ENCODE data around the gene ZNF398. TPM values are rescaled to one million over a fixed set of nuclear protein-coding genes. Genes with fewer than 3 reads are reported as not detected.
A peak's percentile ranks its signal among the peaks of the same experiment; 100 is the strongest.

ZNF398 gene
- total RNA-seq, 1 experiment from 2014 or later = 9.1 TPM

- H3K9ac ChIP-seq (ENCODE audit: low read length) = peak overlapping the region; percentile 90
- ATAC-seq = no peak
- POLR2A ChIA-PET (ENCODE audit: unreplicated experiment) = interaction anchor here (0.5 to 1.6 kb wide), 3 partner anchors 54 to 90 kb away, joined by 4 to 6 read pairs (median 5); no protein-coding TSS in a partner anchor
Observed at GRCh38 chr7:149194799-149195179, 47.5 kb downstream of the ZNF398 start.

GRCh38 chr7:149195180-149196150 lies 48.2 kb downstream of the ZNF398 start, which contains the start of gene ZNF282:
Gene ZNF282 (plus strand): TSS chr7:149195546. CDS start chr7:149195590, 44 bp downstream.
- Histone ChIP-seq H3K4me2 (ENCODE audit: low read length) (peak within 1 kb of the TSS; percentile 92), H3K9me3 (ENCODE audit: low read length) (no peaks in the 10 kb centered on the region), H3K9ac (ENCODE audit: low read length) (peak within 1 kb of the TSS; percentile 90), H3K36me3 (ENCODE audit: low read depth, low read length) (peaks cover 9% of the 10 kb centered on the region; the same call in 1 of the 2 replicates), H3K4me1 (ENCODE audit: insufficient read depth, low read length) (peaks cover 37% of the 10 kb centered on the region), H3K27me3 (ENCODE audit: low read length) (no peaks in the 10 kb centered on the region), H4K20me1 (ENCODE audit: low read length) (no peaks in the 10 kb centered on the region), H3K27ac (ENCODE audit: low read length) (peak within 1 kb of the TSS; percentile 66), H2AFZ (ENCODE audit: low read length) (peak within 1 kb of the TSS; percentile 95), H3K9me2 (replicated peaks; ENCODE audit: low read length) (no peaks in the 10 kb centered on the region), H3F3A (ENCODE audit: low read length, unreplicated experiment) (no peaks in the 10 kb centered on the region), H3K4me3 (ENCODE audit: low read length) (peak within 1 kb of the TSS; percentile 92), H3K79me2 (ENCODE audit: low read length) (peaks cover 39% of the 10 kb centered on the region)
- POLR2A ChIA-PET (ENCODE audit: unreplicated experiment) = interaction anchor here (0.5 to 1.6 kb wide), 6 partner anchors 9 to 130 kb away, joined by 3 to 6 read pairs (median 4); no protein-coding TSS in a partner anchor
- peak; percentile 89 for ATAC-seq
- TF ChIP-seq EZH2 (IDR thresholded peaks at IDR 0.05; ENCODE audit: low read length, unreplicated experiment) (no peak), CTCF (conservative IDR thresholded peaks at IDR 0.05; ENCODE audit: low read depth, low read length) (peak; percentile 68)
- no TSS peak for BruUV-seq (replicated peaks)
- intact Hi-C loops (cut with micrococcal nuclease) = loop anchor here (2.0 to 10.0 kb wide), 2 partner anchors 47 to 209 kb away; no protein-coding TSS in a partner anchor
- peak; percentile 89 for DNase-seq
- CTCF ChIA-PET = interaction anchor here (0.5 to 1.6 kb wide), 12 partner anchors 30 to 217 kb away, joined by 3 to 5 read pairs (median 3); no protein-coding TSS in a partner anchor

More at GRCh38 chr7:149194799-149195179, 47.5 kb downstream of the ZNF398 start:
- H3K4me3 ChIP-seq (ENCODE audit: low read length) = peak overlapping the region; percentile 84
- H3K27ac ChIP-seq (ENCODE audit: low read length) = no peak overlapping the region
- H2AFZ ChIP-seq (ENCODE audit: low read length) = peak overlapping the region; percentile 95
- intact Hi-C loops (cut with micrococcal nuclease) = loop anchor here (2.0 to 10.0 kb wide), 2 partner anchors 46 to 210 kb away; no protein-coding TSS in a partner anchor
- H3K27me3 ChIP-seq (ENCODE audit: low read length) = no peaks in the 10 kb centered on the region
- no peaks in the 10 kb centered on the region for H4K20me1 ChIP-seq (ENCODE audit: low read length)
- TF ChIP-seq CTCF (conservative IDR thresholded peaks at IDR 0.05; ENCODE audit: low read depth, low read length) = no peak
- CTCF ChIA-PET = interaction anchor here (0.5 to 1.6 kb wide), 12 partner anchors 29 to 217 kb away, joined by 3 to 5 read pairs (median 3); no protein-coding TSS in a partner anchor
- no peaks in the 10 kb centered on the region for H3K9me3 ChIP-seq (ENCODE audit: low read length)
- DNase-seq = no peak
- no peaks in the 10 kb centered on the region for H3K9me2 ChIP-seq (replicated peaks; ENCODE audit: low read length)
- peaks cover 33% of the 10 kb centered on the region for H3K79me2 ChIP-seq (ENCODE audit: low read length)
- H3K36me3 ChIP-seq (ENCODE audit: low read depth, low read length) = peaks cover 5% of the 10 kb centered on the region; the same call in 1 of the 2 replicates
- H3F3A ChIP-seq (ENCODE audit: low read length, unreplicated experiment) = no peaks in the 10 kb centered on the region
- no TSS peak for BruUV-seq (replicated peaks)
- H3K4me1 ChIP-seq (ENCODE audit: insufficient read depth, low read length) = peaks cover 32% of the 10 kb centered on the region
- peak overlapping the region; percentile 87 for H3K4me2 ChIP-seq (ENCODE audit: low read length)
